Ishikawa (cell line): ENCODE data around the gene CHCHD1.

Experiments
- EP300 ChIP-seq: IDR thresholded peaks from 2 replicates; pipeline ENCODE4 v1.6.1; 2012; ENCODE audit warnings: borderline replicate concordance
- RAD21 ChIP-seq: IDR thresholded peaks from 2 replicates; pipeline ENCODE4 v1.6.1; 2012; ENCODE audit warnings: low read depth
- REST ChIP-seq: IDR thresholded peaks from 2 replicates; pipeline ENCODE4 v1.6.1; 2012; ENCODE audit warnings: low read depth, mild to moderate bottlenecking
- TCF12 ChIP-seq: IDR thresholded peaks from 2 replicates; pipeline ENCODE4 v1.6.1; 2012; ENCODE audit warnings: low read depth
- USF1 ChIP-seq: IDR thresholded peaks from 2 replicates; pipeline ENCODE4 v1.6.1; 2012
- YY1 ChIP-seq: IDR thresholded peaks from 2 replicates; pipeline ENCODE4 v1.6.1; 2012; ENCODE audit warnings: low read depth
- ZBTB7A ChIP-seq: IDR thresholded peaks from 2 replicates; pipeline ENCODE4 v1.6.1; 2012; ENCODE audit warnings: low read depth

GRCh38 chr10:73785721-73786511, 4.1 kb downstream of the CHCHD1 start:
- TF ChIP-seq RAD21 (no peak), YY1 (no peak), USF1 (no peak), EP300 (no peak; the same call in 1 of the 2 replicates), REST (peak; percentile 88), TCF12 (0 out of 2 replicates have a peak, but pooled peaks have one; percentile 46), ZBTB7A (peak; percentile 70)
